ENCODE data around the gene RRBP1.

RRBP1 gene

DNA sequence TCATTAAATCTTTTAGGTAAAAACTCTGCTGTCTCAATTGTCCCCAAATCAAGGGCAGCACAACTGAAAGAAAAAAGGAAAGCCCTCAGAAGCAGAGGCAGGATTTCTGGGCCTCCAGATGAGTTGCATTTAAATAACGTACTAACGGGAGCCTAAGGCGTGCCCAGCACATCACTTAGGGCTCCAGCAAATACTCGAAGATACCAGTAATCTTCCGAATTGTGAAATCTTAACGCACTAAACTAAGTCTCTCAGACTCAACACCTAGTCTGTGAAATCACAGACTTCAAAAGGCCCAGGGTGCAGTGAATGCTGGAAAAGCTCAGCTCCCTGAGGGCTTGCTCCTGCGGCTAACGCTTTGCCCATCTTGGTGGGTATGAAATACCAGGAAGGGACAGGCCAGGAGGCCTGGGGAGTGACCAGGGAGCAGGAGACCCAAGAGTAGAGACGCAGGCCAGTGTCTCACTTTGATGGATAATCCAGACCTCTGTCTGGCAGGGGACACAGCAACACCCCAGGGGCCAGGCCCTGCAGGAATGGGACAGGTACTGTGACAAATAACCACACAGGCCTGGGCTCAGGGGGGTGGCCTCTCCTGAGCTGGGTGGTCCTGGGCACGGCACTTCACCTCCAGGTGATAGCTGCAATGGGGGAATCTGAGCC is 36.4 kb downstream of the RRBP1 start:
- no peak for DNase-seq

DNA sequence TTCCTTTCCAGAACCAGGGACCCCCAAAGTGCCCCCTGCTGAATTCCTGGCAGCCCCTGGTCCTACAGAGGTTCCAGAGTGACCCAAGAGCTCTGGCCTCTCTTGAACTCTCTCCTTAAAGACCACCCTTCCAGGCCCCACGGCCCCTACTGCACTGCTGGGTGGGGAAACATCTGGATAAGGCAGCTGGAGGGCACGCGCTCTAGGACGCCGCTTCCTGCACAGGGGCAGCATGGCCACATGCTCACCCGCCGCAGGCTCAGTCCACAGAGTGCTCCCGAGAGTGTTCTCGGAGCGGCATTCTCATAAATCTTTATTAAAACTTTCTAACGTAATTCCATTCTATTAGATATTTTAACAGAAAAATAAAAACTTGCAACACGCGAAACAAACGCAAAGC is 37.0 kb downstream of the RRBP1 start:
- DNase-seq: no peak

- DNase-seq: peak; percentile 70 to 75
Observed at GRCh38 chr20:17644451-17644850, 37.6 kb downstream of the RRBP1 start.

DNA sequence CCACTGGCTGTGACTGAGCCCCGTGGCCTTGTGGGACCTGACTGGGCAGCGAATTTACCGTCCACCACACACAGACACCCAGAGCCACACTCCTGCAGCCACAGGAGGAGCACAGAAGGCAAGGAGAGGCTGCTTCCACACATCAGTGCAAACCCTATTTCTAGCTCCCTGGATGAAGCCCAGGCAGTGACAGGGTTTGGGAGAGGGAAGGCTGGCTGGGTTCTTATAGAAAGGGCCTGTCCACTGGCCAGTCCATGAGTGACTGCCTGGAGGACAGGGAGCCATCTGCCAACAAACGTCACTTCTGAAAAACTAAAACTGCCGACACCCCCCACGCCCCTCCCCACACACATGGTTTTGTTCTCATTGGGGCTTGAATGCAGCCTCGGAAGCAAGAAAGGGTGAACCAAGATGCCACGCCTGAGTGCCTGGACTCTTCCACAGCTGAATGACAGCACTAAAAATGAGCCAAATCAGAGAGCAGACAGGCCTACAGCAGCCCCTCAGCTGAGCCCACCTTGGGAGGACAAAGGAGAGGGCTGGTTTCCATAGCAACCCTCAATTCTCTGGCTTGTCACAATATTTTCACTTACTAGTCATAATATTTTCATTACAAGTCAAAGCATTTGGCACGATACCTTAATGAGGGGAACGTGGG is 38.4 kb downstream of the RRBP1 start:
- no peak for DNase-seq

DNA sequence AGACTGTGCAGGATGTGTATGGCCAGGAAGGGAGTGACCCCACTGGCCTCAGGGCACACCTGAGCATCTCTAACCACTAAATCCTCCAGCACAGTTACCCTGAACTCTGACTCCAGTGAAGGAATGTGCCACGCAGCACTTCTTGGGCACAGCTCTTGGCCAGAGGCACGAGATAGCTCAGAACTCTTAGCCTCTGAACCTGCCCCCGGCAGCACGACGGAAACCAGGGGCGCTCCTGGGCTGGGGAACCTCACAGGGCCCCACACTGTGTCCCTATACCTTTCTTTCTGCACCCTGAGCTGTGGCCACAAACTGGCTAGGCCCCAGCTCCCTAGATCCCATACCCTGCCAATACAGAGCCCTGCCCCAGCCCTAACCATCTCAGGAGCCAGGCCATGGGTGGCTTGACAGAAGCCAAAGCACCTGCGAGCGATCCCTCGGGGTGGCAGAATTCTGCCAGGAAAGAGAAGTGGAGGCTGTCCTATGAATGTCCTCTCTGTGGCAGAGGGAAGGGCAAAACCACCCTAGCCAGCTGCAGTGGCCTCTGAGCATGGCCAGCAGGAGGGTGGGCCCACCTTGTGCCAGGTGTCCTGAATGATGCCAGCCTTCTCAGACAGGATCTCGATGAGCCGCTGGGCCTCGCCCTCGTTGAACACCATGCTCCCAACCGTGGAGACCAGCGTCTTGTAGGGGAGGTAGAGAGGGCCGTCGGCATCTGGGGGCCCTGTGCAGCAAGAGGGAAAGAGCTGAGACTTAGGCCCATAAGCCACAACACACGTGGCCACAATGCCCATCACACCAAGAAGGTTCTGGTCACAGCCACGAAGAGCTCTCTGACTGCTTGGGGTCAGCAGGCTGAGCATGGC is 39.4 kb downstream of the RRBP1 start:
- DNase-seq: no peak

- DNase-seq: no peak
Observed at GRCh38 chr20:17641993-17642392, 40.0 kb downstream of the RRBP1 start.

DNA sequence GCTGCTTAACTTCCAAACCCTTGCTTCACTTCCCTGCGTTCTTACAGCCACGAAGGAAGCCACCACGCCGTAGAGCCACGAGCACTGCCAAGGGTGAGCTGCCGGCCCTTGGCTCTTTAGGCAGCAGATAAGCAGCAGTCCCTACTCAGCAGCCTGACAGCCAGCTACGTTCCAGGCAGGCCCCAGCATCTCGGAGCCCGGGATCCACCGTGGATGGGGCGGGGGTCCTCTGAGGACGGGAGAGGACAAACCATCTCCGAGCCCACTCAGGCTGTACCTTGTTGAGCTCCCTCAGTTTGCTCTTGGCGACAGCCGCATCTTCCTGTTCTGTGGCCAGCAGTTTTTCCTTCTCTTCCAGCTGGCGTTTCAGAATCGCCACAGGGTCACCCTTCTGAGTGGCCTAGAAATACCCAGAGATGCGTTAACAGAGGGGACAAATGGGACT is 40.5 kb downstream of the RRBP1 start:
- no peak for DNase-seq

- DNase-seq: no peak
Observed at GRCh38 chr20:17640875-17641378, 41.1 kb downstream of the RRBP1 start.

GRCh38 chr20:17640146-17640874 is 41.7 kb downstream of the RRBP1 start:
- no peak for DNase-seq

DNA sequence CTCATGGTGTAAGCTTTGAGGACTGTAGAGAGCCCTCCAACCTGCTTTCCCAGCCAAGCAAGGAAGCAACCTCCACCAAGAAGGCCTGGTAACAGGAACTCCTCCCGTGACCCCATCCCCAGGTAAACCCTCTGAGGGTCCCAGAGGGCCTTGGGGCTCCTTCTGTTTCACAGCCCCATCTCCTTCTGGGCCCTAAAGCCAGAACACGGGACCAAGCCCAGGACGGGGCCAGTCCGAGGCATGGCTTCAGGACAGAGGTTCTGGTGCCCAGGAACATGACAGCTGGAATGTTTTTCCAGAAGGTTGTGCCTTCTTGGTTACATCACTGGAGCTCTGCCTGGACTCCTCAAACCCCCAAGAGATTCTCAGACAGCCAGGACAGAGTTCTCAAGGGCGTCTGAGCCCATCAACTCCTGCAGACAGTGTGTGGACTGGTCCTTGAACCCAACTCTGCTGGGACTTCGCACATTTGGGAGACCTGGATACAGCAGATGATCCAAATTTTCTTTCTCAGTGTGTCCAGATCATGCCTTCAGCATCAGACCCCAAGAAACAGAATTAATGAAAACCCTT is 43.1 kb downstream of the RRBP1 start:
- no peak for DNase-seq

DNA sequence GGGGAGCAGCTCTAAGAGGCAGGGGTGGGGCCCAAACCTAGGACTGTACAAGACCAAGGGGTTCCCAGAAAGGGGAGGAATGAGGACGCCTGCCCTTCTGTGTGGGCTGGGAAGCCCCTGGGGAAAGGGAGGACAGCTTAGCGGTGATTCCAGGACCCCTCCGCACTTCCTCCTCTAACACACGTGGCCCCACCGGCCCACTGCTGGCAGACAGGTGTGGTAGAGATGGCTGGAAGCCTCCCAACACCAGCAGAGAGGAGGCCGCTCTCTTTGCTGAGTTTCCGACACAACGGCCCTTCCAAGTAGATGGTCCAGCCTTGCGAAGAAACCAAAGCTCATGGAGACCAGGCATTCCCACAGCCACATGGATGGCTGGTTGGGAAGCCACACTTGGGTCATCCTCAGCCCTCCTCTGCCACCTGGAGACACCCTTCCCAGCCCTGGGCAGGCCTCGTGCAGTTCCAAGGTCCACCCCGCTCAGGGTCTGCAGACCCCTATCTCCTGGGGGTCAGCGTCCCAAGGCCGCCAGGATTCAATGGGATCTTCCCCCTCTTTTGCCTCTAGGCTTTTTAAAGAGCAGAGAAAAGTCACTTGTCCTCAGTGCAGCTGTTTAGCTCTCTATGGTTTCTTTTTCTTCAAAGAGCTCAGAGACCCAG is 43.9 kb downstream of the RRBP1 start:
- DNase-seq: no peak

DNA sequence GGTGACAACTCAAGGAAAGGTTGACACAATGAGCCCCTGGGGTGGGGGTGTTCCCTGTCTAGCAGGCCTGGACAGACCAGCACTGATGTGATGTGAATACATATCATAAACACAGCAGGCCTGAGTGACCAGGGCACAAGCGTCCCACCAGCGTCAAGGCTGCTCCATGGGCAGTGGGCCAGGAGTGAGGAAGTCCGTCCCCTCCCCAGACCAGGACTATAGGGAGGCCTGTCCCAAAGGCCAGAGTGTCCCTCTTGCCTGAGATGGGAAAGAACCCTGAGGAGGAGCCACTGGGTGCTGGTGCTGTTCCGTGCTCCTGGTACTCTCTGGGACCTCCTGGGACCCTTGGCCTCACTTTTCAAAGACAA is 44.6 kb downstream of the RRBP1 start:
- DNase-seq: no peak

DNA sequence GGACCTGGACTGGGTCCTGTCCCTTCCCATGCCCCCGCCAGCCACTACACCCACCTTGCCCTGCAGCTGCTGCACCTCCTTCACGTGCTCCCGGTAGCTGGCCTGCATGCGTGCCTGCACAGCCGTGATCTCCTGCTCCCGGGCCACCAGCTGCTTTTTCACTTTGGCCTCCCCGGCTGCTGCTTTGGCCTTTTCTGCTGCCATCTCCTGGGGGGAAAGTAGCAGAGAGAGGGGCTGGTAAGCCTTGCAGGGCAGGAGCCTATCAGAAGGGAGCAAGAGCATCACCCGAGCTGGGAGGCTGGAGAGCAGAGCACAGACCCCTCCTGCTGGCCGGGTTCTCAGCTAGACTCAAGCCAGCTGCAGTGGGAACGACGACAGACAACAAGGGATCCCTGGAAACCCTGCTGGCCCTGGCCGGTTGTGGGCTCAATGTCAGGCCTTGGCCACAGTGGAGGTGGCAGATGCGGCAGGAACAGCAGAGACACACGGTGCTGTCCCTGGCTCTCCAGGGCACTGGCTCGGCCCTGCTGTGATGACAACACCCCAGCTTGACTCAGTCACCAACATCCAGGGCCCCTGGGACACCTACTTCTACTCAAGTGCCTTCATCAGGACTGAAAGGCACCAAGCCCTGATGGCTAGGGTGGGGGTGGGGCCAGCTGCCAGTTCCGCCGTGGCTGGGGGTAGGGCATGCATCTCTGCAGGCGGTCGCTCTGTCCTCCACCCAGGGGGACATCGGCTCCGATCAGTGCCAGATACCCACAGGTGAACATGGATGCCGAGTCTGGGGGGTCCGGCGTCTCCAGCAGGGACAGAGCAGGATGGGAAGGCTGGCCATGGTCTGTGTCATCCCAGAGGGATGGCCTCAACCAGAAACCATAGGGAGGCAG is 45.3 kb downstream of the RRBP1 start:
- peak; percentile 44 to 75 for DNase-seq

GRCh38 chr20:17635332-17636244 is 46.5 kb downstream of the RRBP1 start:
- DNase-seq: no peak

- no peak for DNase-seq
Observed at GRCh38 chr20:17634661-17635331, 47.2 kb downstream of the RRBP1 start.

DNA sequence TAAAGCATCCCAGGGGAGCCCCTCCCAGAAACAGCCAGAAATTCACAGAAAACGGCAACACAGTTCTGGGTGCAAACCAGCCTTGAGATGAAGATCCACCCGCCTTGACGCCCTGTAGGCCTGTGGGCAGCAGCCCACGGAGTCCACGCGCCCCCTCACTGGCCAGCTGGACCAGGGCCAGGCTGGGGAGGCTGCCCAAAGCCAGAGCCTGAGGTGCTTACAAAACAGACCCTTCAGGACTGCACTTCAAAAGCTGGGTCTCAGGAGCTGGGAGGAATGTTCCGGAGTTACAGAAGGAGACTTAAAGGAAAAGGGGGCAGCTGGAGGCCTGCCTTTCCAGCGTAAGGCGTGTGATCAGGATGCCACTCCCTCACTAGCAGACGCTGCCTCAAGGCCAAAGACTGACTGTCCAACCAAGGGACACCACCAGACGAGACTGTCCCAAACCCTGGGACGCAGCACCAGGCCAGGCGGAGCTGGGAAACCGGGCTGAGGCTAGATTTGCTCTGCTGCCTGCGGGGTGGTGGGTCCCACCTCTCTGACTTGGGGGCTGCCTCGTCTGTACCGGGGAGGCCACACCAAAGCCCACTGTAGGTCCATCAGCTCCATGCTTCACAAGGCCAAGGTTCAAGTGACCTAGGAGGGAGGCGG is 48.1 kb downstream of the RRBP1 start:
- no peak for DNase-seq

DNA sequence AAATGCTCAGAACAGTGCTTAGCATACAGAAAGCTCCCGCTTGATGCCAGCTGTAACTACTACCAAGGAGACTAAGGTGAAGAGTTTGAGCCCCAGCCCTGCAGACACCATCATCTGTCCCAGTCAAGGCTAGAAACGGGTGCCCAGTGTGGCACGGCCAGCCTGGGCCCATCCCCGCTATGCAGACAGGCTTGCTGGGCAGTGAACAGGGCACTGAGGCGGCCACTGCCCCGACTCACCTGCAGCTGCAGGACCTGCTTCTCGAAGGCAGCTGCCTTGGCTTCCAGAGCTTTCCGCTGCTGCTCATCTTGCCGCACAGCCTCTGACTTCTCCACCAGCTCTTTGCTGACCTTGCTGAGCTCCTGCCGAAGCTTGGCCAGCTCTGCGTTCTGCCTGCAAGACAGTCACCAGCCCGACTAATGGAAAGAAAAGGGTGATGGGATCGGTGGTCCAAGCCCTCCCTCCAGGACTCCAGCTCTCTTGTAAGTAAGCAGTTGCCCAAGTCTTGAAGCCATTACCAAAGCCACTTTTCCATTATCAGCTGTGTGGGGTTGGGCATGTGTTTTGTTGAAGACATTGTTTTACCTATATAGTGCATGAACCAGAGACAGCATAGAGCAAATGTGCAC is 48.7 kb downstream of the RRBP1 start:
- no peak for DNase-seq
